SW 1271 (cell line): ENCODE measurements around the gene DLGAP1.
"Not testable (repeated sequence)": the region's sequence is repeated elsewhere in the genome, so short reads cannot be mapped to it uniquely, and the experiment has no call there.

Experiments used
- DNase-seq, 2 experiments: peaks; one replicate each; lab custom pipeline; 2025; lab: John Stamatoyannopoulos, UW

The DLGAP1 gene

DNA sequence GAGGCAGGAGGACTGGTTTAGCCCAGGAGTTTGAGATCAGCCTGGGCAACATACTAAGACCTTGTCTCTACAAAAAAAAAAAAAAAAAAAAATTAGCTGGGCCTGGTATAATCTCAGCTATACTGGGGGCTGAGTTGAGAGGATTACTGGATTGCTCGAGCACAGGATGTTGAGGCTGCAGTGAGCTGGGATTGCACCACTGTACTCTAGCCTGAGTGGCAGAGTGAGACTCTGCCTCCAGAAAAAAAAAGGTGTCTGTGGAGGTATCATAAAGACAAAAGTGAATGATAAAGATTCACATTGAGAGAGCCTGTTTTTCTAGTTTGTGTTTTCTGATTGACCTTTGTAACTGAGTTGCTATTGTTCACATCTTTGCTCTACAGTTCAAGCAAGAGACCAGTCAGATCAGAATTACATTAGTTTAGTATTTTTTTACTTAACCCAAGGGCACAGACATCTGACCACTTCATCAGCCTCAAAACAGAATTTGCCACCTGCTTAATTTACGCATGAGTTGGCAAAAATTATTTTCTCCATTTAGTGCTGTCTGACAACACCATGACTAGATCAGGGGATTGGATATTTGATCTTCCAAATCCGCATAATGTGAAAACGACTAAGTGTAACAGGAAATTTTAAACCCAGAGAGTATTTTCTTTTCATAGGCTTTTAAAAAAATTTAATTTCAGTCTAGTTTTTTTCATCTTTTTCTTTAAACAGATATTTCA is 734.1 kb downstream of the DLGAP1 start:
- DNase-seq: no peak

DNA sequence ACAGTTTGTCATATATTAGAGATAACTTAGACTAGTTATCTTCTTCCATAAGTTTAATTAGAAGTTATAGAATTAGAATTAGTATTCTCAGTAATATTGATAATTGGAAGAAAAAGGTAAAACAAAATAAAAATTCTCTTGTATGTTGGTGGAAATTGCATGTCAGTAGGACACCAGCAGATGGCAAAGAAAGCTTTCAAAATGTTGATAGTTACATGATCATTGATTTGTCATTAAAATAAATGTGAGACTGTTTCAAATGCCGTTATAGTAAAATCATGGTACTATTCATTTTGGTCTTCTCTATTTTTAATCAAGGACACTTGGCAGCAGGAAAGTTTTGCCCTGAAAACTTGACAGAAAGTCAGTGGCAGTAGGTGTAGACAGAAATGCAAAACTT is 734.9 kb downstream of the DLGAP1 start:
- DNase-seq: no peak

DNA sequence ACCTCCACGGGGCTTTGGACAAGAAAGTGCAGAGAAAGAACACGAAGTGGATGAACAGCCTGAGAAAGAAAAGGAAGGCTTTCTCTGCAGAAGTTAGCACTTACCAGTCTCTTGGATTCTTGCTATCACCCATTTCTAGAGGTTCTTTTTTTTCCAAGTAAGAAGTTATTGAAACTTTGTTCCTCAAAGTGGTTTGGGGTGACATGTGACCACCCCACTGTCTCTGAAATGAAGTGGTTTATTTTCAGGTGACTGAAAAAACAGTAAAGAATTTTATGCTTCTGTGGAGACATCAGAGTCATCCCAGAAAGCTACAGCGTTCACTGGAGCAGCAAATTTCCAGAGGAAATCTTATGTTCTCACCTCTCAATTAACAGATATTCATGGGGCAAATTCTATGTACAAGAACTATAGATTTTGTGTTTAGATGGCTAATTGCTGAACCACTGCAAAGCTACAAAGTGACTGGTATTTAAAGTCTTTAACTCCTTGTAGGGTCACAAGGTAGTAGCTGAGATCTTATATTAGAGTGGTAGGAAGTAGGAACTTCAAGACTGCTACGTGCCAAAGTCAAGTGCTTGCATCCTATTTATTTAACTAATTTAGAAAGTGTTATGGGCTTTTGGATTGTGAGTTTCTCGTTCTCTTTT is 737.6 kb downstream of the DLGAP1 start:
- no peak for DNase-seq

DNA sequence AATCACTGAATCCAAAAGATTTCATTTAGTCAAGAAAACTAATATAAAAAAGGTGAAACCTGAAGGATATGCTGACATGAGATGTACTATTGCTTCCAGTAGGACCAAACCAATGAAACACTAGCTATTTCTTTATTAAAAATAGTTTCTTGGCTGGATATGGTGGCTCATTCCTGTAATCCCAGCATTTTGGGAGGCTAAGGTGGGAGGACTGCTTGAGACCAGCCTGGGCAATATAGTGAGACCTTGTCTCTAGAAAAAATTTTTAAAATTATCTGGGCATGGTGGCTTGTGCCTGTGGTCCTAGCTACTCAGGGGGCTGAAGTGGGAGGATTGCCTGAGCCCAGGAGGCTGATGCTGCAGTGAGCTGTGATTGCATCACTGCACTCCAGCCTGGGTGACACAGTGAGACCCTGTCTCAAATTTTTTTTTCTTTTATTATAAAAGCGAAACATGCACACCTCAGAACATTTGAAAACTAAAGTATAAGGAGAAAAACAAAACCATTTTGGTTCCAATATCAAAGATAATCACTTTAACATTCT is 738.9 kb downstream of the DLGAP1 start:
- DNase-seq: no peak

DNA sequence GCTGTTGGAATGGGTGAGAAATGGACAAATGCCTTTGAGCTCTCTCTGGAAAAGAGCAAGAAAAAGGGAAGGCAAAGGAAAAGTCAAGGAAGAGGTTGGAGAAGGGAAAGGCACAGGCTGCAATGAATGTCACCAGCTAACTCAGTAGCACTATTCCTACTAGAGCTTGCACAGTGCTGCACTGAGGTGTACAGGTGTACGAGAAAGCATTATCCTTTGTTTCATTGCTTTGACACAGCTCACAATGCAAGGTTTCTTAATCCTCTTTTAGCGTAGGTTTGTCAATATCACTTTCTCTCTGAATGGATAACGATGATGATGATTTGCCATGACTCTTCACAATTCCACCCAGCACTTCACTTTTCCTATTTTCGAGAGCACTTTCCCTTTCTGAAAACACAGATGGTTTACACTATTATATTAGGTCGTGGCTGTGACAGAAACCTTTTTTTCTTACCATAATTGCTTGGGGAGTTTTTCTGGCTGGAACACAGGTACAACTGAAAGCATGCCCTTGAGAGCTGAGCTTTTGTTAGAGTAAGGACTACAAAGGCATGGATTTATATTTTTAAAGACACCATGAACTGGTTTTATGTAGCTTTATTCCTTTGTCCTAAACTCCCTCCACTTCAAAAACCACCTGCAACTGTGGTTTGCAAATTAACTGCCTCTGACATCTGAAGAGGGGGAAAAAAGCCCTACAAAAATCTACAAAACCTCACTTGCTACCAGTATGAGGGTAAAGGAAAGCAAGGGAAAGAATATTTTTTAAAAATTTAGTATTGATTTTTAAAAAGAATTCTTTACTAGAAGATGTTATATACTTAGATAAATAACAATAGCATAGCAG is 739.7 kb downstream of the DLGAP1 start:
- DNase-seq: no peak

DNA sequence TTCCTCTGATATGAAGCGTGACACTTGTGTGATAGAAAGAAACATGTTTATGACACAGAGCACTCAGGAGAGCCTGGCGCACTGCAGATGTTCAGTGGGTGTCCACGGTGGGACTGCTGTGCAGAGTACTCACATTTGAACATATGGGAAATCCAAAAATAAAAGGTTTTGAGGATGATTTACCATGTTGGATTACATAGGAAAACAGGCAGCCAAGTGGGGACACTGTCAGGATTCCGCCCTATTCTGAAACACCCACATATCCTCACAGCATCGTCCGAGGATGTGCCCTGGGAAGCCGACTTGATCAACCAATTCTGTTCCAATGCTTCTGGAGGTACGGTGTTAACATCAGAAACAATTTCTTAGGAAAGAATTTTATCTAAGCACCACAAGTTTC is 741.4 kb downstream of the DLGAP1 start:
- no peak for DNase-seq

DNA sequence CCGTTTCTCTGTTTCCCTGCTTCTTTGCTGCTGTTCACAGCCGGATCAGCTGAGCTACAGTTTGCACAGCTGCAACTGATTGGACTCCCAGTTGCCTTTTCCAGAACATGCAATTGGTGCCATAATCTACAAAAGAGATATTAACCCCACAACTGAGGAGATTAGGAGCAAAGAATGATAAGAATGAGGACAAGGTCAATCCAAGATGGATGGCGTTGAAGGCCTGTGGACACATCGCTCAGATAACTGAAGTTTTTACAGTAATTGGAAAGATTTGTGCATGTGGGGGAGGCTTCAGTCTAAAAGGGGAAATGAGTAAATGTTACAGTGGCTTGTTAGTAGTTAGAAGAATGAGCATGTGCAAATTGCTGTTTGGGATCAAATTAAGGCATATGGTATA is 741.9 kb downstream of the DLGAP1 start:
- no peak for DNase-seq

DNA sequence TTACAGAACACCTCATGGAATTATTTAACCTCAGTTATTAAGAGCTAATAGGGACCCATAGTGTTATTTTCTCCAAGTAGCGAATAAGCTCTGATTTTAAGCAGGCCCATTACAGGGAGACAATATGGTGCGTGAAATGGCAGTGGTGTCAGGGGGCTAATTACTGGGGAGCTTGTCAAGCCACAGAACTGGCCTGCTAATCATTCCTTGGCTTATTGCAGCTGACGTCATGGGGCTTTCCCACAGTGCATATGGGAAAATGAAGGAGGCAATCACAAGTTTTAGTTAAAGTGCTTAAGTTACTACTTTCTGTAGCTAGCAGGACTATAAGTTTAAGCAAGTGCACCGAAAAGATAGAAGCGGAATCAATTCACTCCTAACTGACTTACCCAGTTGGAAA is 742.6 kb downstream of the DLGAP1 start:
- DNase-seq: no peak

DNA sequence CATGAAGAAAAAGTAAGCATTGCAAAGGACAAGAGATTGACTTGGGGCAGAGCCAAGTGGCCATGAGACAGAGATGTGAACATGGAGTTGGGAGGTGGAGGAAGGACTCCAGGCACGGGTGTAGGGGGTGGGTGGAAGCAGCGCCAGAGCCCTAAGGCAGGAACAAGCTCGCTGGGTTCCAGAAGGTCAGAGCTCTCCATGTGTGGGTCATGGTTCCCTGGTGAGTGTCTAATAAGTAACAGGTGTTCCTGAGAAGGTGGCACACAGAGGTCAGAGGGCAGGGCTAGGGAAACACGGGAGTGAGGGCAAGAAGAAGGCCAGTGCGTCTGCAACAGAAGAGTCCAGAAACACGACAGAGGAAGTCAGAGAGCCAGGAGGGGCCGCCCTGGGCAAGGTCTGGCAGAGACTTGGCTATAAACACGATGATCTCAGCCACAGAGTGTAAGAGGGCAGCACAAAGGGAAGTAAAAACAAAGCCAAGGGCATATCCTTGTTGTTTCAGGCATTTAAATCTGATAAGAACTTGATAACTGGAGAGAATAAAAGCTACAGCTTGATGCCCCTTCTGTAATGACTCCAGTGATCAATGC is 744.3 kb downstream of the DLGAP1 start:
- no peak for DNase-seq

DNA sequence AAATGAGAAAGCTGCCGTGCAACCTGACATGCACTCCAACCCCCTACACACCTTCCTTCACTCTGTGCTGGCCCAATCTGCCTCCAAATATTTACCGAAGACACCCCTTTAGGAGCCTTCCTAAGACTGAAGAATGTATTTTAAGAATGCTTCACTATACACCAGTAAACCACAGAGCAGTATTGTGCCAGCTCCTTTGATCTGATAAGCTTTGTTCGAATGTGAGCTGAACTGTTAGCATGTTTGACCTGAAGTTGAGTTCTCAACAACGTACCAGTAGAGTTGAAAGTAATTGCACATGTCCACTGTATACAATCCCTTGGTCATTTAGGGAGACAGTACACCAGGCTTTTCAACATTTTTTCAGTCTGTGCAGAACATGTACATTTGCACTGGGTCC is 745.9 kb downstream of the DLGAP1 start:
- DNase-seq: no peak

DNA sequence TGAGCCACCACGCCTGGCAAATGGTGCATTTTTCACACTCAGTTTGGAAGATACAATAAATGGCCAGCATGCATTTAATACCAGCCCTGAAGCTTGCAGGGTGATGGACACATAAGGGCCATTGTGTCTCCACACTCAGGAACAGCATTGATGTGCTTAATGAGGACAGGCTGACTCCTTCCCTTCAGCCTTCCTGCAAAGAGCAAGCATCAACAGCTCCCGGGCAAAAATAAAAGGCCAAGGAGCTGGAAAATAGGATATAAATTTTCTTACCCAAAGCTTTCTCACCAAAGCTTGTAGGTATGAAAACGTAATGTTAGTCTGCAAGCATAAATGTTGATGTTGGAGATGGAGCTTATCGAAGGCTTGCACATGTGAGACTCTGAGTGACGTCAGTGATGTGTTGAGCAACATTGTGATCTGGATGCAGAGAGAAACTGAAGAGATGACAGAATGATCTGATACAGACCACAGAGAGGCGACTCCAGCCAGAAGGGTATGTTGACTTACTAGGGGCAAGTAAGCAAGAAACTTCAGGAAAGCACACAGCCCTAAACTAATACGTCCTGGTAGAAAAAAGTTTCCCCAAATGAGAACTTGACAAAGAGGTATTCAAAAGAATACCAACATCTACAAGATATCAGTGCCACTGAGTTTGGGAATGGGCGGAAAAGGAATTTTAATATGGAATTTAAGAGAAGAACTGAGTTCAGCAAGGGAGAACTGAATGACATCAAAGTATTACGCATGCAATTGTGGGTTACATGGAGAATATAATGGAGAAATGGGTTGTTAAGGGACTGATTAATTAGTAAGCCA is 748.6 kb downstream of the DLGAP1 start:
- no peak for DNase-seq

DNA sequence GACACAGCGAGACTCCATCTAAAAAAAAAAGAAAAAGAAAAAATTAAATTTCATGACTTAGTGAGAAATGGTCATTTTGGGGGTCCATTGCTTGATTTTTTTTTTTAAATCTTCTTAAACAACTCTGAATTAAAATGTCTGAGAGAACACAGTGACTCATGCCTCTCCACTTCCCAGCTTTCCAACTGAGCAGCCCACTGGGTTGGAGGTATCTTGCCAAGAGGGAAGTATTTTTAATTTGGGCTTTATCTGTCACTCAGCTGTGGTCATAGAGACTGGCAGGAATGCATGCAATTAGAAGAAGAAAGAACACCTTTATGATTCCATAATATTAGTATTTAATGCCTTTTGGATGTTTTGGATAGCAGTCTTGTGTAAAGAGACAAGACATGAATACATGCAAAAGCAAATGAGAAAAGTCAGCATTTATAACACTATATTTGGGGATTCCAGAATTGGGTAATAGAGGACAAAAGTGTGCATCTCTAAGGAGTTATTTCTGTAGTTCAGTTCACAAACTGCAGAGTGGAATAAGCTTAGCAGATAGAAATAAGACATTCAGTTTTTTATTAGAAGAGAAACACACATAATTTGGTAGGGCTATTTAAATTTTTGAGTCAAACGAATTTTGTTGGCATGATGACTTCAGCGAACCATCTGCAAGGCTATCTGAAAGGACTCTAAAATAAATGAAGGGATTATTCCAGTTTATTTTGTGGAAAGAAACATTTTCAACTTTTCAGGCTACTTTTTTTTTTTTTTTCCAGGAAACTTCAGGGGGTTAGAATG is 750.4 kb downstream of the DLGAP1 start:
- no peak for DNase-seq

DNA sequence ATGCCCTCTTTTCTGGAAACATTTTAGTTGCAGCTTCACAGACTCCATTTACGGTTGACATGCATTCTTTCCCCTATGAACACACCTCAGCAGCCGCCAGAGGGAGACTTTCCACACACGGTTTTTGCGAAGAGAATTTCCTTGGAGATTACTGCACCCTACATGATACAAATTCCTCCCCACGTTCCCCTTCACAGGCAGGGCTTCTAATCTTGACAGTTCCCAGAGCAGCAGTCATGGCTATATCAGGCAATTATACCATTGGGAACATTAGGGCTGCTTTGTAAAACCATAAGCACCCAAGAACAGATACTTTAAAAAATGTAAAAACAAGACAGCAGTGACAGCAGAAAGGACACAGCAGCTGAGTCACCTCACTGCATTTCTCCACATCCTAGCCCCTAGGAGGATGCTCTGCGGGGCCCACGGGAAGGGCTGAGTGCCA is 751.4 kb downstream of the DLGAP1 start:
- DNase-seq: peak in 1 of 2 experiments; percentile 39

DNA sequence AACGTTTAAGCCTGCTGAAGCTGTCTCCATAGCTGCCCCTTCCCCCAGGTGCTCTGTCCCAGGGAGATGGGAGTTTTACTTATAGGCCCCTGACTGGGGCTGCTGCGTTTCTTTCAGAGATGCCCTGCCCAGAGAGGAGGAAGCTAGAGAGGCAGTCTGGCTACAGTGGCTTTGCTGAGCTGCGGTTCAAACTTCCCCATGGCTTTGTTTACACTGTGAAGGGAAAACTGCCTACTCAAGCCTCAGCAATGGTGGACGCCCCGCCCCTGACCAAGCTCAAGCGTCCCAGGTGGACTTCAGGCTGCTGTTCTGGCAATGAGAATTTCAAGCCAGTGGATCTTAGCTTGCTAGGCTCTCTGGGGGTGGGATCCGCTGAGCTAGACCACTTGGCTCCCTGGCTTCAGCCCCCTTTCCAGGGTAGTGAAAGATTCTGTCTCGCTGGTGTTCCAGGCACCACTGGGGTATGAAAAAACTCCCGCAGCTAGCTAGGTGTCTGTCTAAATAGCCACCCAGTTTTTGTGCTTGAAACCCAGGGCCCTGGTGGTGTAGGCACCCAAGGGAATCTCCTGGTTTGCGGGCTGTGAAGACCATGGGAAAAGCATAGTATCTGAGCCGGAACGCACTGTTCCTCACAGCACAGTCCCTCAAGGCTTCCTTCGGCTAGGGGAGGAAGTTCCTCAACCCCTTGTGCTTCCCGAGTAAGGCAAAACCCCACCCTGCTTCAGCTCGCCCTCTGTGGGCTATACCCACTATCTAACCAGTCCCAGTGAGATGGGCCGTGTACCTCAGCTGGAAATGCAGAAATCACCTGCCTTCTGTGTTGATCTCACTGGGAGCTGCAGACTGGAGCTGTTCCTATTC is 755.2 kb downstream of the DLGAP1 start:
- DNase-seq: not testable (repeated sequence)

DNA sequence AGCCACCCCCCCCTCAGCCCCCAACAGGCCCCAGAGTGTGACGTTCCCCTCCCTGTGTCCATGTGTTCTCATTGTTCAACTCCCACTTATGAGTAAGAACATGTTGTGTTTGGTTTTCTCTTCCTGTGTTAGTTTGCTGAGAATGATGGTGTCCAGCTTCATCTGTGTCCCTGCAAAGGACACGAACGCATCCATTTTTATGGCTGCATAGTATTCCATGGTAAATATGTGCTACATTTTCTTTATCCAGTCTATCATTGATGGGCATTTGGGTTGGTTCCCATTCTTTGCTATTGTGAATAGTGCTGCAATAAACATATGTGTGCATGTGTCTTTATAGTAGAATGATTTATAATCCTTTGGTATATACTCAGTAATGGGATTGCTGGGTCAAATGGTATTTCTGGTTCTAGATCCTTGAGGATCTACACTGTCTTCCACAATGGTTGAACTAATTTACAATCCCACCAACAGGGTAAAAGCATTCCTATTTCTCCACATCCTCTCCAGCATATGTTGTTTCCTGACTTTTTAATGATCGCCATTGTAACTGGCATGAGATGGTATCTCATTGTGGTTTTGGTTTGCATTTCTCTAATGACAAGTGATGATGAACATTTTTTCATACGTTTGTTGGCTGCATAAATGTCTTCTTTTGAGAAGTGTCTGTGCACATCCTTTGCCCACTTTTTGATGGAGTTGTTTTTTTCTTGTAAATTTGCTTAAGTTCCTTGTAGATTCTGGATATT is 760.9 kb downstream of the DLGAP1 start:
- DNase-seq: not testable (repeated sequence)

DNA sequence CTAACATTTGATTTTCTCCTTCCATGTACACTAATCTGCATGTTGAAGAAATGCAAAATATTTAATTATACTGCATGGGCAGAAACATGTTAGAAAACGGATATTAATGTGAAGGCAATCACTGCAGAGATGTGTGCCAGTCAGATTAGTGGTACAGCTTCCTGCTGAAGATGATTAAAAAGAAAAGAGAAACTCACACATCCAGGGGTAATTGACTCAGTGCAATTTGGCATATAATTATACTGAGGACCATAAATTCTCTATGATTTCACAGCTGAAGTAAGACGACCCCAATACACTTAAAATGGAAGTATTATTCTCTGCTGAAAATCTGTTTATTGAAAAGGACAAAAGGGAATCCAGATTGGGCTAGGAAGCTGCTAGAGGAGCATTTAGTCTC is 761.7 kb downstream of the DLGAP1 start:
- DNase-seq: no peak

DNA sequence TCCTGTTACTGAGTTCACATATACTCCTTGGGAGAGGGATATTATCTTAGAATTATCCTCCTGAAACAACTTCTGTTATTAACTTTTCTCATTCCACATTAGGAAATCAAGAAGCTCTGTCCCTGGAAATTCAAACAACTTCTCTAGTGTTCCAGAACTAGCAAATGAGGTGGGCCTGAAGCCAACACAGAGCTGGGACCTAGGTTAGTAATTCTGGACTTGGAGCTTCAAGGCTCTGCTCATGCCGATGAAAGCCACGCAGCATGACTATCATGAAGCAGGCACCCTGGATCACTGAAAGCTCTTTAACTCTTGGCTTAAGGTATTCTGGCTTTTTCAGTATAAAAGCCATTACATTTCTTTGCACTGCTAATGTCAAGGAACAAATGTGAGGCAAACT is 762.4 kb downstream of the DLGAP1 start:
- DNase-seq: no peak

DNA sequence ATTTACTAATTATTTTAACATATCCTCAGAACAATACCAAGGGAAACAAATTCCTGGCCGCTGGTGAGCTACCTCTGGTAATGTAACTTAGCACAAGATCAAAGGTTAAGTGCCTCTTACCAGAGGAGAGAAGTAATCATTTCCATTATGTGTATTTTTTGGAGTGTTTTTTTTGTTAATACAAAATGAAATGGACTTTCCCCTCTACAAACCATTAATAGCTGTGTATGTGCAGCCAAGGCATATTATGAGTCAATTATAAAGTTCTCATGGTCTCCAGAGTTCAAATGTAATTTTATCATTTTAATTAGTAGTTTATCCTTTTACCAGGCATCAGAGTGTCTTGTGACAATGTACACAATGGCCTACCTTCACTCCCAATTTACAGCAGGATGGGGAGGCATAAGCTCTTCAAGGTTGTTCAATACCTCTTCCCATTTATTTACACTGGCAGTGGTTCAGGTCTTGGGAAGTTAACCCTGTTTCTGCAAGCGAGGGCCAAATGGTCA is 762.9 kb downstream of the DLGAP1 start:
- DNase-seq: no peak

DNA sequence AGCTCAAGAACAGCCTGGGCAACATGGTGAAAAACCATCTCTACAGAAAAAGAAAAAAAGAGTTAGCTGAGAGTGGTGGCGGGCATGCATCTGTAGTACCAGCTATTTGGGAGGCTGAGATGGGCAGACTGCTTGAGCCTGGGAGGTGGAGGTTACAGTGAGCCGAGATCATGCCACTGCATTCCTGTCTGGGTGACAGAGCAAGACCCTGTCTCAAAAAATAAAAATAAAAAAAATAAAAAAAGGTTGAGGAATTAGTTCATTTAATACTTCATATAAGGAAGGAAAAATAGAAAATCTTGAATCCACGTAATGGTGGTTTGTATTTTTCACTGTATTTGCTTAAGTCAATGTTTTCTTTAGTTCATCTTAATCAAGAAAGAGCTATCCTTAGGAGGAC is 763.4 kb downstream of the DLGAP1 start:
- DNase-seq: no peak
